GM18868 (cell line): ENCODE results near the gene DEFB123.
"Not testable (repeated sequence)": the region's sequence is repeated elsewhere in the genome, so short reads cannot be mapped to it uniquely, and the experiment has no call there.

Source experiments
- ATAC-seq: cut with Tn5 transposase; IDR thresholded peaks from one replicate; pipeline ENCODE4 v1.9.1; 2021; ENCODE audit warnings: mild to moderate bottlenecking, moderate library complexity; ENCODE audit not compliant: unreplicated experiment

Gene DEFB123

GRCh38 chr20:31440012-31440659 is at the start of gene DEFB123:
DEFB123 (plus strand) TSS chr20:31440632; CDS start chr20:31440699, 67 bp downstream.
- no peak for ATAC-seq

- no peak for ATAC-seq
Observed at GRCh38 chr20:31392836-31393235, 47.6 kb upstream of the DEFB123 start.

- no peak for ATAC-seq
Observed at GRCh38 chr20:31394900-31395299, 45.5 kb upstream of the DEFB123 start.

- ATAC-seq: no peak
Observed at GRCh38 chr20:31403886-31404285, 36.5 kb upstream of the DEFB123 start.

- ATAC-seq: no peak
Observed at GRCh38 chr20:31406115-31406514, 34.3 kb upstream of the DEFB123 start, which contains the start of gene DEFB121. DEFB121 (minus strand) TSS chr20:31406215; CDS start chr20:31406152, 63 bp downstream.

- ATAC-seq: no peak
Observed at GRCh38 chr20:31410011-31410410, 30.4 kb upstream of the DEFB123 start.

GRCh38 chr20:31414381-31414780 is 26.1 kb upstream of the DEFB123 start:
- ATAC-seq: no peak

GRCh38 chr20:31415653-31416052 is 24.8 kb upstream of the DEFB123 start:
- ATAC-seq: no peak

- ATAC-seq: no peak
Observed at GRCh38 chr20:31418307-31418706, 22.1 kb upstream of the DEFB123 start.

GRCh38 chr20:31425797-31426196 is 14.6 kb upstream of the DEFB123 start:
- ATAC-seq: no peak

- ATAC-seq: not testable (repeated sequence)
Observed at GRCh38 chr20:31426891-31427551, 13.4 kb upstream of the DEFB123 start.

GRCh38 chr20:31427576-31427975 is 12.9 kb upstream of the DEFB123 start:
- not testable (repeated sequence) for ATAC-seq

GRCh38 chr20:31430568-31431115 is 9.8 kb upstream of the DEFB123 start:
- ATAC-seq: no peak

GRCh38 chr20:31446084-31446819 is 5.8 kb downstream of the DEFB123 start:
- ATAC-seq: no peak

- no peak for ATAC-seq
Observed at GRCh38 chr20:31449511-31450414, 9.3 kb downstream of the DEFB123 start.

GRCh38 chr20:31452575-31452974 is 12.1 kb downstream of the DEFB123 start:
- no peak for ATAC-seq

GRCh38 chr20:31454361-31454760 is 13.9 kb downstream of the DEFB123 start:
- ATAC-seq: no peak

GRCh38 chr20:31470946-31471345 is 30.5 kb downstream of the DEFB123 start:
- not testable (repeated sequence) for ATAC-seq

- ATAC-seq: no peak
Observed at GRCh38 chr20:31472395-31473330, 32.2 kb downstream of the DEFB123 start.
